GM20431 (cell line): ENCODE results near the gene ARHGEF12.

Experiments
- in situ Hi-C: fragments of 300-500 bp; cut with MseI, MboI; formaldehyde crosslinking; loops from one replicate; pipeline ENCODE4 v1.15.0; 2020; ENCODE audit warnings: low sequenced_read_pairs; ENCODE audit not compliant: unreplicated experiment

ARHGEF12 gene

DNA sequence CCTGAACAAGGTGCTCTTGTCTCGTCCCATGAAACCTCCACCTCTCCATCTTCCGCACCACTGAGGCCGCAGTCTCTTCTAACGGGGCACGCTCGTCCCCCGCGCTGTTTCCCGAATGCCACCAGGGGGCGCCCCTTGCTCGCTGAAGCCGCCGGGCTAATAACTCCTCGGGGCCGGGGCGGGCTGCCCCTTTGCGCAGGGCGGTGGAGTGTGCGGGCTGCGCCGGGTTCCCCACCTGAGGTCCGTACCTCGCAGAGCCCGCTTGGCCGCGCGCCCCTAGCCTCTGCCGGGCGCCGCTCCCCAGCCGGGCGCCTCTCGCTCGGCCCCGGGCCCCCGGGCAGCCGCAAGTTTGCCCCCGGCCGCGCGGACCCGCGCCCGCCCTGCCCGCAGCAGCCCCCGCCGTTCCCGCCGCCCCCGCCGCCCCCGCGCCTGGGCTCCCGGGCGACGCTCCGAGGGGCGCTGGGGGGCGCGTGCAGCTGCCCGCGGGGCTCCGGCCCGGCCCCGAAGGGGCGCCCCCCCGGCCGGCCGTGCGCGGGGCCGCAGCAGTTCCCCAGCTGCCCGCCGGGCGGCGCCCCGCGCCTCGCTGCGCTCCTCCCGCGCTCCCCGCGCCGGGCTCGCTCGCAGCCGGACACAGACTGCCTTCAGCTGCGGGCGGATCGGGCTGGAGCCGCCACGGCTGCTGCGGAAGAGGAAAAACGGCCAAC, 175.1 kb downstream of the ARHGEF12 start, which contains the start of gene GRIK4:
Gene GRIK4 (plus strand): TSS at position 633 of the 704 bp plus-strand sequence. CDS start 148,571 bp downstream, outside the sequence.
- in situ Hi-C loops, result loop anchor here (10.0 to 25.0 kb wide), 2 partner anchors 174 to 601 kb away; partner anchors contain the start of gene TECTA

DNA sequence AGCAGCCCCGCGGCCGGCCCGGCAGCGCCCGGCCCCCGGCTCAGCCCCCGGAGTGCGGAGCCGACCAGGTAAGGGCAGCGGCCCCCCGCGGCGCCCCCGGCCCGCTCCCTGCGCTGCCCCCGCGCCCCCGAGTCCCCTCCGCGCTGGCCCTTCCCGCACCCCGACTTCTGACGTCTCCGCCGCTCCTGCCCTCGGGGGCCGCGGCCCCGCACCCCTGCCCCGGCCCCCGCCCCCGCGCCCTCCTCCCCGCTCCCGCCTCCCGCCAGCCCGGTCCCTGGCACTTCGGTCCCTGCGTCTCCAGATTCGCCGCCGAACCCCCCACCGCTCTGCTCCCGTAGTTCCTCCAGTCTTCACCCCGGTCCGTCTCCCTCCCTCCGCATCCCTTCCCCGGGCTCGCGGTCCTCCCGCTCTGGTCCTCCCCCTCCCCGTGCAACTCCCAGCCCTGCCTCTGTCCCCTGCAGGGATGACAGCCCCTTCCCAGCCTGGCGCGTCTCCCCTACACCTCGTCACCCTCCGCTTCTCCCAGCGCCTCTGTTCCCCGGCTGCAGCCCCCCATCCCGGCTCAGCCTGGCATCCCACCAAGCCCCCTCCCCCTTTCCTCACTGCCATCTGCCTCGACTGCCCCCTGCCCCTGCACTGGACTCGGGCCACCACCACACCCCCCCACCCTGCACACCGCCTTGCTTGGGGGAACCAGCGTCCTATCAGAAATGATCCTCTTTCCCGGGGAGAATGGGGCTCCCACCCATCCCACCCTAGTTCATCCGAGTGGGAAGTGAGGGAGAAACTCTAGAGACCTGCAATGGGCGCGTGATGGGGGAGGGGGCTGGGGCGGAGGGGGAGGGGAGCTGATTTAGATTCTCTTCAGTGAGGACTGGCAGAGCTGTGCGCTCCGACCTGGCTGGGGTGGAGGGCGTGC, 175.9 kb downstream of the ARHGEF12 start:
- in situ Hi-C loops, result loop anchor here (10.0 to 25.0 kb wide), 2 partner anchors 173 to 600 kb away; partner anchors contain the start of gene TECTA

DNA sequence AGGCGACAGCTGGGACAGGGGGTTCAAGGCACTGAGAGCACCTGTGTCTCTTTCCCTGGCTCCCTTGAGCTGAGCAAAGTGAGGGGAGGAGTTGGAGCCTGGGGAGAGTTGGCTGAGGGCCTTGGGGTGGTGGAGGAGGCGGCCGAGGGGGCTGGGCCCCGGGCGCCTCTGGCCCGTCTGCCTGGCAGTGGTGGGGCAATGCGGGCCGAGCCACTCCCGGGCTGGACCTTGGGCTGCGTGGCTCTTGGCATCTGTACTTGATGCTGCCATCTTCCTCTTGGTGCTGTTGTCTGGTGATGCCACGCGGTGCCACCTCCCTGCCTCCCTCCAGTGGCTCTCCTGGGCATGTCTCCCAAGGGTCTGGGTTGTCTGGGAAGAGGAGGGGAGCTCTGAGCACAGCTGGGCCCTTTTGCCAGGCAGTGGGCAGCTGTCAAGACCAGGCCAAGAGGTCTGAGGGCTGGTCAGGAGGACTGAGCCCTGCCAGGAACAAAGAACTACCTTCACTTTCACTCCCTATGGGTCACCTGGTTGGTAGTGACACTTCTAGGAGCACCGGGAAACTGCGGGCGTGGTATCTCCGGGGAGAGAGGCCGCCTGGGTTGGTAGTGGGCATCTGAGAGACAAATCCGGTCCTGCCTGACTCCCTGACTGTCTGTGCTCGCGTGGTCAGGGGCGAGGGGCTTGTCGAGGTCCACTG, 176.7 kb downstream of the ARHGEF12 start:
- in situ Hi-C loops, result loop anchor here (10.0 to 25.0 kb wide), 2 partner anchors 172 to 599 kb away; partner anchors contain the start of gene TECTA

DNA sequence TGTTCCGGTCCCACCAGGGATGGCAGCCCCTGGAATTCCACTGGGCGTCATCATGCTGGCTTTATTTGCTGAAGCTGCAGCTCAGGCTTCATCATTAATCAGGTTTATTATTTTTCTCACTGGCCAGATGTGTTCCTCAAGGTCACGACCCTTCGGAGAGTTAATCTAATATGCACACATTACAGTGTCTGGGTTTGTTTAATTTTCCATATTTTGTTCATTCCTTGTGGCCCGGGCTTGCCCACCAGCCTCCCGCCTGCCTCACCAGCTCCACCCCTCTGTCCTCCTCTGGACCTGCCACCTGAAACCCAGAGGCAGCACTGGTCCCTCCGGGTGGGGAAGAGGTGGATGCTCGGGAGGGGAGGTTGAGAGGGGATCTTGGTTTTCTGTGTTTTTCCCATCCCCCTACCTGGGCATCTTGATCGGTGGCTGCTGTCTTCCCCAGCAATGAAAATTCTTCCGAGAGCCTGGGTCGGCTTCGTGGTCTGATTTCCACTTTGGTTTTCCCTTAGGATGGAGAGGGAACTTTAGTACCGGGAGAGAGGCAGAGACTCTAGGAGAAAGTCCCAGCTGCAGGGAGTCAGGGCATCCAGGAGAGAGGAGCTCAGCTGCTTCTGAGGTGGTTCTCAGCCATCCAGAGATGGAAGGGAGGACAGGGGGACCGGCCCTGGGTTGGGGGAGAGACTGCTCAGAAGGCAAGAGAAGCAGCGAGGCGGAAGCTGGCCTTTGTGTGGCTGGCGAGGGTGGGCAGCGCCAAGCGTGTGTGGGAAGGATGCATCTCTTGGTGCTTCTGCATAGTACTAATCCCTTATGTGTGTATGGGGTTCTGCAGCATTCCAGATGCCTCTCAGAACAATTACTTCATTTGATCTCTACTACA, 177.5 kb downstream of the ARHGEF12 start:
- in situ Hi-C loops, result loop anchor here (10.0 to 25.0 kb wide), 2 partner anchors 171 to 599 kb away; partner anchors contain the start of gene TECTA

DNA sequence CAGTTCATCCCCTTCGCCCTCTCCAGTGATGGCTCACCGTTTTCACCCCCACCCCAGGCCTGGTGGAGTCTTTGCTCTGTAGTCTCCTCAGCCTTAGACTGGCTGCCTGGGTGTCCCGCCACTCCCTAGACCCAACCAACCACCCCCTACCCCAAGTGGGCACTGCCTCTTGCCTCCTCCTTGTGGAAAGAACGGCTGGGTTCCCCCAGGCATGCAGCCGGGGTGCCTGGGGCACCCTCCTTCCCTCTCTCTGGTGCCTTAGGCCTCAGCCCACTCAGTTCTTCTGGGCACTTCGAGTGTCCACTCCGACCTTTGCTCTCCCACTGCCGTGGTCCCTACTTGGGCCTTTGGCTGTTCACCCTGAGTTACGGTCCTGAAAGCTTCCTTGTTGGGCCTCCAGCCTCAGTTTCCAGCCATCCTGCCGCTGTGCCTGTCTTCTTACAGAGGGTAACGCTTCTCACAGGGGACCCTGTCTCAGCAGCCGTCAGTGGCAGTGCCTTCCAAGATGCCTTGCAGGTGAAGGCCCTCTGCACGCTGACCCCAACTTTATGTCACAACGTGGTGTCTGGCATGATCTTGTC, 178.4 kb downstream of the ARHGEF12 start:
- in situ Hi-C loops, result loop anchor here (10.0 to 25.0 kb wide), 2 partner anchors 170 to 598 kb away; partner anchors contain the start of gene TECTA

DNA sequence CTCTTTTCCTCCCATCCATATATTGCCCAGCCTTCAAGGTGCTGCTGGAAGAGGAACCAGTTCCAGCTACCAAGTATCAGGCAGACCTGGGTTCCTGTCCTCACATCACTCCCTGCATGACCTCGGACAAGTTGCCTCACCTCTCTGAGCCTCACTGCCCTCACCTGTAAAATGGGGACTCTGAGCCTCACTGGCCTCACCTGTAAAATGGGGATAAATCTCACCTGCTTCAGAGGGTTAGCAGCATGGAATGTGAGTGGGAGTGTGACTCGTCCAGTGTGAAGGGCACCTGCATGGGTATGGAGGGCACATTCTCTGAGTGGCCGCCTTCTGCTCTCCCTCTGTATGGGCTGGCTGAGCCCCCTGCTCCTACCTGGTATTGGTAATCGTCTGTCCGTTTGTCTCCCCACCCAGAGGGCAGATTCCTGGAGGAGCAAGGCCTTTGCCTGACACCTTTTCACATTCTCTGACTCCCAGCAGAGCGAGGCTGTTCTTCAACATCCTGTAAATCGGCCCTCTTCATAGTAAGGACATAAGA, 179.0 kb downstream of the ARHGEF12 start:
- in situ Hi-C loops, result loop anchor here (10.0 to 25.0 kb wide), 2 partner anchors 170 to 597 kb away; partner anchors contain the start of gene TECTA

DNA sequence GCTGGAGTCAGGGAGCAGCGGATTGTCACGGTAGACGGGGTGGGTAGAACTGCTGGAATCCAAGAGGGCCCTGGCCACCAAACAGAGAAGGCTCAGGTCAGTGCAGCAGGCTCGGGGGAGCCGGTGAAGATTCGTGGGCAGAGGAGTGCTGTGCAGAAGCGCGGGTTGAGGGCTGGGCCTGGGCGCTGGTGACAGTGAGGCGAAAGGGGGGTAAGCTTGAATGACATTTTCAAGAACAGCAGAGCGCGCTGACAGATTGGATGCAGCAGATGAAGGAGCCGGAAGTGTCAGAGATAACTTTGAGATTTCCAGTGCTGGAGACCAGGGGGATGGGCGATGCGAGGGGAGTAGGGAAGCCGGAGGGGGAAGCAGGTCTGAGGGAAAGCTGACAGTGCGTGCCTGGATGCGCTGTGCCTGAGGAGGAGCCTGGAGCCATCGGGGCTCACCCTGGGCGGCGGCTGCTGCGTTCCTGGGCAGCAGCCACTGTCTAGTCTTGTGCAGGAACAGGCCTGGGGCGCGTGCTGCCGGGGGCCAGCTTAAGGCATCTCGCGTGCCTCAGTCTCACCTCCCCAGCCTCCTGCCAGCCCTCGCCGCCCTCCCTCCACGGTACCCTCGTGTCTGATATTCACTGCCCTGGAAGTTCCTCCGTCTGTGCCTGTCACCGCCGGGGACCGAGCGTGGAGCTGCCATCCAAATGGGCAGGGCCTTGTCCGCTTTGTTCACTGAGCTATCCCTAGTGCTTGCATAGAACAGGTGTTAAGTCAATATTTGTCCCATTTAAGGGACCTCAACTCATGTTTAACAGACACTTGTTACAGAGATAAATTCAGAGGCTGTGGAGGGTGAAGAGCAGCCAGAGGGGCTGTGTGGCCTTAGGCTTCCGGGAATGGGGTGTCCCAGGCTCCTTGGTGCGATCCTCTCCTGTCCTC, 180.5 kb downstream of the ARHGEF12 start:
- in situ Hi-C loops, result loop anchor here (10.0 to 25.0 kb wide), 2 partner anchors 168 to 596 kb away; partner anchors contain the start of gene TECTA

DNA sequence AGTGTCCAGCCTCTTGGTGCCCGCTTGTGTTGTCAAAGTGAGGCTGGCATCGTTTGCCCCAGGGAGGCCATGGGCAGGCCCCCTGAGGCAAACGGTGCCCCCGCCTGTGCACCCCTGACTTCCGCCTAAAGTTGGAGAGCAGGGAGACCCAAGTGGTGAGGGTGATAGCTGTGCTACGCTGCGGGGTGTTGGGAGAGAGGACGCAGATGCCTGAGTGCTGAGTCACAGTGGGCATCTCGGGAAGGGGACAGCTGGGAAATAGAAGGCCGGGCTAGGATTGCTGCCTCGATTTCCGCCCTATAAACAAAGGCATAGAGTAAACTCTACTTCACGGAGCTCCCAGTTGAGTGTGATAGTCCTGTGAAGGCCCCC, 181.2 kb downstream of the ARHGEF12 start:
- in situ Hi-C loops, result loop anchor here (10.0 to 25.0 kb wide), 2 partner anchors 167 to 595 kb away; partner anchors contain the start of gene TECTA

DNA sequence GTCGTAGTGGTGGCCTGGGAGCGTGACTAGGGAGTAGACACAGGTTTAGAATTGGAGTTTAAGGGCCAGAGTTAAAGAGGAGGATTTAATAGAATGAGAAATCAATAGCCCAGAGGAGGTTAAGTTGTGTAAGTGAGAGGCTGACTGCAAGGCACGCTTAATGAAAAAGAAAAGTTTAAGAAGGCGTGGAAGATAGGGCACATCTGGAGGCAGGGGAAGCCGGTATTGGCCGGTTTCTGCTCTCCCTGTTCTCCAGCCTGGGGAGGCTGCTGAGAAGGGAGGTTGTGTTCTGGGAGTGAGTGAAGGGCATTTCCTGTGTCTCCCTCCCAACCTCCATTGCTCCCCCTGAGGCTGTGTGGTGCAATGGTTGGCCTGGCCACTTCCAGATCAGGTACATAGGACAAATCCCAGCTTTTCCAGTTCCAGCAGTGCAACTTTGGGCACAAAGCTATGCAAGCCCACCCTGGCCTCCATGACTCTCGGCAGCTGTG, 181.6 kb downstream of the ARHGEF12 start:
- in situ Hi-C loops, result loop anchor here (10.0 to 25.0 kb wide), 2 partner anchors 167 to 594 kb away; partner anchors contain the start of gene TECTA

DNA sequence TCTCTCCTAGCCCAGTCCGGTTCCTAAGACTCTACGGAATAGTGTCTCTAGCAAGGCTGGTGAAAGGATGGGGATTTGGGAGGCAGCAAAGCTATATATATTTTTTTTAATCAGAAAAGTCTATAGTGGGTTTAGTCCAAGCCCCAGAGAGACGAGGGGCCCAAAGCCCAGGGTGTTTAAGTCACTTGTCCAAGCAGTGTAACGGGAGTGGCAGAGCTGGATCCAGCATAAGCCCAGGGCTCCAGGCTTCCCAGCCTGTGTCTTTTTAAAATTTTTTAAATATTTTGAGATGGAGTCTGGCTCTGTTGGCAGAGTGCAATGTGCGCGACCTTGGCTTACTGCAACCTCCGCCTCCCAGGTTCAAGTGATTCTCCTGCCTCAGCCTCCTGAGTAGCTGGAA, 182.1 kb downstream of the ARHGEF12 start:
- in situ Hi-C loops, result loop anchor here (10.0 to 25.0 kb wide), 2 partner anchors 166 to 594 kb away; partner anchors contain the start of gene TECTA

DNA sequence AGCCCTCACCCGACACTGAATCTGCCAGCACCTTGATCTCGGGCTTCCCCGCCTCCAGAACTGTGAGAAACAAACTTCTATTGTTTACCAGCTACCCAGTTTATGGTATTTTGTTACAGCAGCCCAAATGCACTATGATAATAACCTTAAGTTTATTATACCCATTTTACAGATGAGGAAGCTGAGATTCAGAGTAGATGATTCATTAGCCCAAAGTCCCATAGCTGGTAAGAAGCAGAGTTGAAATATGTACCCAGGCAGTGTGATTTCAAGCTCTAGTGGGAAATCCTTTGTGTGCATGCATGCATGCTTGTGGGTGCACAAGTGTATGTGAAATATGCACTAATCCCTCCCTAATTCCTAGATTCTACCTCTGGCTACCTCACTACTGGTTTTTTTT, 183.3 kb downstream of the ARHGEF12 start:
- in situ Hi-C loops, result loop anchor here (10.0 to 25.0 kb wide), 2 partner anchors 165 to 593 kb away; partner anchors contain the start of gene TECTA

DNA sequence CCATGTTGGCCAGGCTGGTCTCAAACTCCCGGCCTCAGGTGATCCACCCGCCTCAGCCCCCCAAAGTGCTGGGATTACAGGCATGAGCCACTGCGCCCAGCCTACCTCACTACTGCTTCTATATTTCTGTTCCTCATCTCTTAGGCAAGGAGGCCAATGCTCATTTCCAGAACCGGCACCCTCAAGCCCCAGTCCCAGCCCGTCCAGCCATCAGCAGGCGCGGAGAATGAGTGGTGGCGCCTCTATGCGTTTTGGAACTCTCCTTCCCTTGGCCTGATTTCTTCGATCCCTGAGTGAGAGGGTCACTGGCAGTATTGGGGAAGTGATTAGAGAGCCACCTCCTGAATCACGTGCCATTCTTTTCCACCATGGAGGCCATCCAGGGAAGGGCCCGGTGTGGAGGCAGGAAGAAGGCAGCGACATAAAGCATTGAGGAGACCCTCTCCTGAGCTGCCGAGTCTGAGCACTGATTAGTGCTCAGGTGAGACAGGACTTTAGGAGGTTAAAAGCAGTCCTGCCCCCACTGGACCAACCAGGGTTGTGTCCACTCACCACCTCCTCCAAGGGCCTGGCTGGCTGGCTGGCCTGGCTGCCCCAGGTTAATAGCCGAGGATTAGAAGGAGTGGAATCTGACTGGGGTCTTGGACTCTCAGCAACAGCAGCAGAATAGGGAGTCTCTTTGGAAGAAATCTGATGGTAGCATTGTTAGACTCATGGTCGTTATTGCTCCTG, 184.0 kb downstream of the ARHGEF12 start:
- in situ Hi-C loops, result loop anchor here (25.0 kb wide), 1 partner anchor 592 kb away; the partner anchor contains the start of gene TECTA

DNA sequence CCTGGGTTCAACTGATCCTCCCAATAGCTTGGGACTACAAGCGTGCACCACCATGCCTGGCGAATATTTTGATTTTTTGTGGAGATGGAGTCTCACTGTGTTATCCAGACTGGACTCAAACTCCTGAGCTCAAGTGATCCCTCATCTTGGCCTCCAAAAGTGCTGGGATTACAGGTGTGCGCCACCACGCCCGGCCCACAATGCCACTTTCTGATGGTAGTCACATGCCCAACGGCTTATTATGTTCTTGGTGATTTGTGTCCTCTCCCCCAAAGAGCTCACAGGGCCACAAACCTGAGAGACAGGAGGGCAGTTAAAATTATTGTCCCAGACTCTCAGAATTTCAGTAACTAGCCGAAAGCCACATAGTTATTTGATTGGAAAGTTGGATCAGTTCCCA, 185.0 kb downstream of the ARHGEF12 start:
- in situ Hi-C loops, result loop anchor here (25.0 kb wide), 1 partner anchor 591 kb away; the partner anchor contains the start of gene TECTA

DNA sequence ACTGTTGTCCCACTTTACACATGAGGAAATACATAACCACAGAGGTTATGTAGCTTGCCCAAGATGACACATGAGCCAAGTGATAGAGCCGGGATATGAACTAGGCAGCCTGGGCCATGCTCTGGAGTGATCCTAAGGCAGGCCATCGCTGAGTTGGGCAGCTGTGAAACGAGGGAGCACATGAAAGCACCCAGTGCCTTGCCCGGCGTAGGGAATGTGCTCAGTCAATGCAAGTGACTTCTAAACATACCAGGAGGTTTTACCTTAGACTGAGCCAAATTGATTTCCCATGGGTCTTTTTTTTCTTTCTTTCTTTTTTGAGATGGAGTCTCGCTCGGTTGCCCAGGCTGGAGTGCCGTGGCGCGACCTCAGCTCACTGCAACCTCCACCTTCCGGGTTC, 185.8 kb downstream of the ARHGEF12 start:
- in situ Hi-C loops, result loop anchor here (25.0 kb wide), 1 partner anchor 590 kb away; the partner anchor contains the start of gene TECTA

DNA sequence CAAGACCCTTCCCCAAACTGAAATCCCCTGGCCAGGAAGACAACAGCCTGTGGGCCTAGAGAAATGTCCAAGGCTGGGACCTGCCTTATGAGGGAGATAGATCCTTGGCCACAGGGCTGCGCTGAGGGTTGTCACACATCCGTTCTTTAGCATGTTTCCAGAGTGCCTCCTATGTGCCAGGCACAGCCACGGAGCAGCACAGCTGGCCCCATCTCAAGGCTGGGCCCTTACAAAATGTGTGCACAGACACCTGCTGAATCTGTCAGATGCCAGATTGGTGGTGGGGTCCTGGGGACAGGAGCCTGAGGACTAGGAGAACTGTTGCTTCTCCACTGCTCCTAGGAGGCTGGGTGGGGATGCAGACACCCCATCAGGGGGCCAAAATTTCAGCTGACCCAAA, 186.5 kb downstream of the ARHGEF12 start:
- in situ Hi-C loops, result loop anchor here (25.0 kb wide), 1 partner anchor 590 kb away; the partner anchor contains the start of gene TECTA

DNA sequence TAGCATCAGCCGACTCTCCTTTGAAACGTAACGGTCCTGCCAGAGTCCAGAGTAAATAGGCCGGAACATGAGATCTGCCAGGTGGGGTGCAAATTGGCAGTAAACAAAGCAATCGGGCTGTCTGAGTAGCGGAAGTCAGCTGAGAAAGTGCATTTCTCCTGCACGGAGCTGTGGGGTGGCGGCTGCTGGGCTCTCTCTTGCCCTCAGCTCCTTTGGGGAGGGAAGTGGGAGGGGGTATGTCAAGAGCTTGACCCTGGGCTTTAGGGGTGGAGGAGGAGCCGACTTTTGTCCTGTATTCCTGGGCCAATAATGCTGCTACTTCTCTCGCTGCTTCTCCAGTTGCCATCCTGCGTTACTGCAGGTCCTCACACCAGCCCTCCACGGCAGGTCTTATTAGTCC, 187.0 kb downstream of the ARHGEF12 start:
- in situ Hi-C loops, result loop anchor here (25.0 kb wide), 1 partner anchor 589 kb away; the partner anchor contains the start of gene TECTA
